GM21619 (cell line): Measurements from ENCODE around the gene TFPI2.

Source experiments
- ATAC-seq: cut with Tn5 transposase; IDR thresholded peaks from one replicate; pipeline ENCODE4 v1.9.1; 2021; ENCODE audit not compliant: unreplicated experiment

TFPI2 gene

DNA sequence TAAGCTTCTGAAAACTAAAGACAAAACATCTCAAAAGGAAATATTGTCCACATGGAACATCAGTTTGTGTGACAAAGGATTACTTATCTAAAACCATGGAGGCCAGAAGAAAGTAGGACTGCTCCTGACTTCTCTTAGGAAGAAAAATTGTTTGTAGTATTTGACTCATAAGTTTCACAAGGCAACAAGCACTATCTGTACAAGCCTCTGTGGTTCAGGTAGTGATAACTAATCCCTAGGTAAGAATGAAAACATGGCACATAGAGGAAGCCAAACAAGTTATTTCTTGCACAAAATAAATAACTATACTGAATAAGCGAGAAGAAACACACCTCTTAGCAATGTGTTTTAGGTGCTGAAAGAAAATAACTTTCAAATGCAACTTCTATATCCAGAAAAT, 30.3 kb downstream of the TFPI2 start:
- ATAC-seq, result no peak

DNA sequence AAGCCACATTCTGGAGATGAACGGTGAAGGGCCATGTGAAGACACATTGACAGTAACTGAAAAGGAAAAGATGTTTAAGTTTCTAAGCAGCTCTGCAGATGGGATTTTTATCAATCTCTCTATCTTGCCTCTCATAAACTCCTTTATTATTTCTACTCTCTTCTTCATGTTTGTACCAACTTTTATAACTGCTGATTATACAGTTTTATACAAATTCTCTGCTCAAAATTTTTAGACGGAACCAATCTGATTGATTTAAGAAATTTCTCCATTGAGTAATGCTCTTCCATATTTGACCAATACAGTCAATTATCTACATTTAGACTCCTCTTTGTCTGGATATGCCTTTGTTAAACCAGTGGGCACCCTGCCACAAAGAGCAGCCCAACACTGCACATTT, 31.7 kb downstream of the TFPI2 start:
- no peak for ATAC-seq

DNA sequence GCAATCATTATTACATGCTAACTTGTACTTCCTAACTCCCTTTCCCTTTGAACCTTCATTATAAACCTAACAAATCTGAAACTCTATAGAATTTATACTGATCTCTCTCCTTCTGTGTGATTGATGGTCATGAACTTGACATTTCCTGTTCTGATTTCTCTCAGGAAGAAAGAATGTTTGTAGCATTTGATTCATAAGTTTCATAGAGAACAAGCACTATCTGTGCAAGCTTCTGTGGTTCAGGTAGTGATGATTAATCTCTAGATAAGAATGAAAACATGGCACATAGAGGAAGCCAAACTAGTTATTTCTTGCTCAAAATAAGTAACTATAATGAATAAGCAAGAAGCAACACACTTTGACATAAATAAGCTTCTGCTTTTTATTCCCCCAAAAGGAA, 34.2 kb downstream of the TFPI2 start:
- no peak for ATAC-seq

DNA sequence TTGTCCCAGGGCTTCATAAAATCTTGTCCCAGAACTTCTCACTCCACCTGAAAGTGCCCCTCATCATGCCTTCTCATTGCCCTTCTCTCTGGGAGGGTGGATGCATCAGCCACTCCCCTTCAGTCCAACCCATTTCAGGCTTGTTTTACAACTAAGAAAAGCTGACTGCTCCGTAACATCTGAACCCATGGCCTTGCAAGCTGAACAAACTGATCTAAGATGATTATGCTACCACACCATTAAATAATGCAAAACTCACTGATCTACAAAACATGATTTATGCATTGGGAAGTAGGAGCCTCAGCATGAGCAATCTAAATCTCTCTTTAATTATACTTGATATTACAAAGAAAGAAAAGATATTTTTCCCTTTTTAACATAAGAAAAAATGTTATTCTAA, 34.8 kb downstream of the TFPI2 start:
- no peak for ATAC-seq

DNA sequence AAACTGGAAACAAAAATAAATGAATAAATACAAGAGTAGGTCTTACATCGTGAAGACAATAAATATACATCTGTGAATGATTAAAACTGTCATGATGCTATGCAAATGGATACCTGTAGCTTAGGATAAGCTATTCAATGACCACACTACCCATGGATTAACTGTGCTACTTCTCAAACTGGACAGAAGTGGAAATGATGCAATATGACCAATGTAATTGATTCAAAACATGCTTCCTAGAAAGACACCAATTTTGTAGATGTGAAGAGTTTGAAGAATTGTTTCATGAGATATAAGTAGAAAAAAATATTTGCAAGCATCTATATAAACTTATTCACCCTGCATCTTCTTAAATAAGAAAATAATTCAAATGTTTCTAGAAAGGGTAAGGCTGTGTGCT, 36.1 kb downstream of the TFPI2 start:
- ATAC-seq, result no peak

DNA sequence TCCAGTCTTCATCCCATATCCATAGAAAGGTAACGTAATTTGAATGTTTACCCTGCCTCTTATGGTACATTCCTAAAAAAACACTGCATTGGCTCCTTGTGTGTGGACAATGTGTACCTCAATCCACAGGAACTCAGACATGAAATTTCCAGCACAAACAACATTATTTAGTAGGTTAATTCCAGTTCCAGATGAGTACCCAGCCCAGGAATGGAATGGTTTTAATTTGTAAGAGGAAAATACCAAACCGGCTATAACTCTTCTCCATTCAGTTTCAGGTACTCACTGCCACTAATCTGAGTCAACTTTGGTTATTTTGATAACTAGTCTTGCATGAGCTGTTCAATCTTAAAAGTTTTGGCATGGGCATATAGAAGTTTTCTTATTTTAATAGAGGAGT, 39.0 kb downstream of the TFPI2 start:
- no peak for ATAC-seq

DNA sequence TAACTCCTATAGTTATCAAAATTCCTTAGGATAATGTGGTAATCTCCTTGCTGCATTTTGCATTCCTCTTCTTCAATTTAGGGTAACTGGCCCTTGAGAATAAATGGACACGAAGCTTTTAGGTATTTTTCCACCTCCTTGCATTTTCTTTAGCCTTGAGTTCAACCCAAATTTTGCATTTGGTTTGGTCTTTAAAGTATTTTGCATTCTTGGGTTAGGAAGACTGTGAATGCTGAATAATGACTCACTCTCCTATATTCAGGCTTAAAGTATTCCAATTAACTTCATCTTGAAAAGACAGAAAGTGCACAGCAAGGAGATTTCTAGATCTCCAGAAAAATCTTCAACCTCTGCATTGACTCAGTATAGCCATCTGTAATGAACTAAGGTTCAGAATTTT, 47.3 kb downstream of the TFPI2 start:
- ATAC-seq, result no peak

DNA sequence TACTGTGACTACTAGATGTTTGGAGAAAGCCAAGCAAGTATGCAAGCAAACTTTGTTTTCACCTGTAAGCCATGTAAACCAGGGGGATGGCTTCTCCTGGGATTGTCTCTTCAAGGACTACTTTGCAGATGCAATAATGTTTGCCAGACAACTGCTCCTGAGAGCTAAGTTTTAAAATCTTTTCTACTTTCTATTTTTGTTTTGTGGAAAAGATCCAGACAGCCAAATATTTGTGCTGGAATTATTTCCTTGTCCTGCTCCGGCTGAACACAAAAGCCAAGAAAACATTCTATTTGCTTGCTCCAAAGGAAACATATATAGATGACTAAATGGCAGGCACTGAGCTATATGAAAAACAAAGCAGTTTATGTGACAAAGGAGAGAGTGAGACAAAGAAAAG, 51.6 kb downstream of the TFPI2 start:
- ATAC-seq, result no peak

DNA sequence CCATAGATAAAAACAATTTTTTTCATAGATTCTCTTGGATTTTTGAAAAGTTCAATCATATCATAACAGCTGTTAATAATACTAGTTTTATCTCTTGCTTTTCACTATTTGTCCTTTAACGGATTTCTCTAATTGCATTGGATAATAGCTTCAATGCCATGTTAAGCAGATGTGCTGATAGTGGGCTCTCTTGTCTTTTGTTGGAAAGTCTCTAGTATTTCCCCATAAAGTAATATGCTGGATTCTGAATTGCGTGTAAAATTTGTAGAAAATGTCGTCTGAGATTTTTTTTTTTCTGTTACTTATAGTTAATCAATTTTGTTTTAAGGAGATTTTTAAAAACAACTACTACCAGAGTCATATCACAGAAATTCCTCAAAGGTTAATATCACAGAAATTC, 53.3 kb downstream of the TFPI2 start:
- no peak for ATAC-seq

DNA sequence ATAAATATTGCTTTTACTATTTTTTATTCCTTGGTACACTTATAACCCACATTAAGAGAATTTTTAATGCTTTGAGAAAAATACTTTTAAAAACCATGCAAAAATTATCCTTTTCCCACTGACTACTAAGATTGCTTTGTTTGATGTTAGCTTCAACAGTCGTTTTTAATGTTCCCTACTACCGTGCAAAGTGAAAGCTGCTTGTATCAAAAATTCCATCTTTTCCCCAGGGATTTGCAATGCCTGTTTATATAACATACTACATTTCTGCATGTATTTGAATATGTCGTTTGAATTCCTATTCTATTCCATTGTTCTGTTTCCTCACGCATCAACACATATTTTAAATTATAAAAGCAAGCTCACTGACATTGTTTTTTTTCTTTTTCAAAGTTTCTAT, 54.4 kb downstream of the TFPI2 start:
- ATAC-seq, result no peak

DNA sequence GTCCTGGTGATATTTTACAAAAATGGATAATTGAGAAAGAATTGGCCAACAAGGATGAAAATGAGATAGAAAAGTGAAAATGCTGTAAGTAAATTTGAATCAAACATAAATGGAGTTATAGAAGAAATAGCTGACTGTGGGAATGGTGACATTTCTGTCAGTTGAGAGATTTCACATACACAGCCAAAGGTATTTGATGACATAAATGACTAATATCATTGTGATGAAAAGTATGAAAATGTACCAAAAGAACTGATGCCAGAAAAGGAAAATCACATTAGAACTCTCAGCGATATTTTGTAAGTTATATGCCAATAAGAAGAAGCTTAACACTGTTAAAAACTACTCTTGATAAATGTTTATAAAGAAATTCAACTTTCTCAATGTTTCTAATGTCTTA, 54.9 kb downstream of the TFPI2 start:
- ATAC-seq, result no peak
